ENCODE results near the gene REC114.

REC114 gene

DNA sequence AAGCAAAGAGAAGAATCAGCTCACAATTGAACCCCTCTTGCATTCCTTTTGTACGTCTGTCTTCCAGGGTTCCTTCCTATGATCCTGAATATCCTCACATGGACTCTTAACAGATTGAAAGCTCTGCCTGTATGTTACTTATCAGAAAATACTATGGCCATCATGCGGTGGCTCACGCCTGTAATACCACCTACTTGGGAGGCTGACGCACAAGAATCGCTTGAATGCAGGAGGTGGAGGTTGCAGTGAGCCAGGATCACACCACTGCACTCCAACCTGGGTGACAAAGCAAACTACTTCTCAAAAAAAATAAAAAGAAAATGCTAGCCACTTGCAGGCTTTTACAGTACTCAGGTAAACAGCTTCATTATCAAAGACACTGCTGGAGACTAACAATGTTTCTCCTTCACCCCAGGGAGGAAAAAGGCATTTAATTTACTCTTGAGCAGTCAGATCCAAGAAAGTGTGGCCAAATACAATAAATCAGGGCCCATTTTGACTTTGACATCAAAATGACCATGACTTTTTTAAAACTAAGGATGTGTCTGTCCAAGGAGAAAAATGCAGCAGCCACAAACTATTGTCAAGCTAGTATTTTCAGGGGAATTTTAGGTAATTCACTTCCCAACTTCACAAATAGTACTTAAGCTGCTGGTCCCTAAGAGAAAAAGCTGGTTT lies 162.9 kb downstream of the REC114 start:
- DNase-seq (ENCODE audit: low read depth) = no peak

DNA sequence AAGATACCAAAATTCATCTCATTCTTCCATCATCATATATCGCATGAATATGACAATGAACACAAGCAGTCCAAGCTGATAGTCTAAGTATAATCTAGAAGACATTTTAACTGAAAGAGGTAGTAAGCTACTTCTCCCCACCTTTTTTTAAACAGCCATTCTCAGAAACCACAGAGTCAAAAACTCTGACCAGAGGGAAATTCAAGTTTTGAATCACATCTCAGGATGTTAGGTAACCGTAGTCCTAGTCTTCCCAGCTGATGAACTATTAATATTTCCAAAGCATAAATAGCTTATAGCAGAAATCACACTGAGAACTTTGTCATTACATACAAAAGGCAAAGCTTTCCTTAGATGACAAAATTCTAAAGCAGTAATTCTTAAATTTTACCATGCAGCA lies 164.4 kb downstream of the REC114 start:
- no peak for DNase-seq (ENCODE audit: low read depth)

DNA sequence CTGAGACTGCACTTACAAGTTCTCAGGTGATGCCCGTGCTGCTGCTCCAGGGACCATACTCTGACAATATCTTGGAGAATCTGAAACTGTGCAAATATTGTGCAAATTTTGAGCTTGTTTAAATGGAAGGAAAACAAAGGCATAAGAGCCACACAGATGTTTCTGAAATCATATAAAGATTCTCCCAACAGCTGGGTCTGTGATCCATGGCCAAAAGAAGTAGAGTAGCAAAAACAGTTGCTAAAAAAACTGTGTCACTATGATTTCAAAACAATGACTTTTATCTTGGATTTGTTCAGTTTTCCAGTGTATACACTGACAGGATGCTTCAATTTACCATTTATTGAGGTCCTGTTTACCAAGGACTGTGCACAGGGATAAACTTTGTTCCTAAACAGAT lies 164.9 kb downstream of the REC114 start:
- no peak for DNase-seq (ENCODE audit: low read depth)

DNA sequence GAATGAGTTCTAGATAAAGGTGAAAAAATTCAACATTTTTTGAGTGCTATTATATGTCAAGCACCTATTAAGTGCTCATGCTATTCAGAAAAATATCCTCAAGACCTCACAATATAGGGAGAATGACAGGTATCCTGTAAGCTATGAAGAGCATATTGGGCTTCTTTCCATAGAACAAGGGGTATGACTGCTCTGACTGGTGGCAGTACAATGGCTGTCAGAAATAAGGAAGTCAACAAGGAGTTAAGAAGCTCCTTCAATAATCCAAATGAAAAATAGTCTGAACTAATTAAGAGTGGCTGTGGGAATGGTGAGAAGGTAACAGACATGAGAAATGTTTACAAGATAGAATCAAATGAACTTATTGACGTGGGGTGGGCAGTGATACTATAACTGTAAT lies 165.5 kb downstream of the REC114 start:
- DNase-seq (ENCODE audit: low read depth) = no peak

DNA sequence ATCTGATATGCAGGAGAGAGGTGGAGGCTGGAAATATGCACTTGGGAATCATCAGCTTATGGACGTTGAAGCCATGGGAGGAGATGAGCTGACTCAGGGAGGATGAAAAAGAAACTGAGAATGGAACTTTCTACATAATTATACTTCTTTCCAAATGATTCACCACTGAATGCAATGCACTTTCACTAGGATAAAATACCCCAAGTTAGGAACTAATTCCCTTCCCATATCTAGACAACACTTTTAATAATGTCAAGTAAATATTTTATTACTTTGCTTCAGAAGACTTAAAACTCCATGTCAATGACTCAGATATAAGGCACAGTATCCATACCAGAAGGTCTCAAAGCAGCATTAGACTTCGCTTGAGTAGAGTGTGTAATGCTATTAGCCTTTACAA lies 166.0 kb downstream of the REC114 start:
- DNase-seq (ENCODE audit: low read depth) = no peak
